ENCODE measurements around the gene SLPI. TPM values are rescaled to one million over a fixed set of nuclear protein-coding genes. Genes with fewer than 3 reads are reported as not detected.

SLPI gene
- total RNA-seq, 1 donor from 2014 or later, result not detected

GRCh38 chr20:45282700-45283550 lies 28.6 kb upstream of the SLPI start:
- H3K27me3 Mint-ChIP-seq (ENCODE audit: insufficient read depth, low read depth), result peaks cover 10% of the 10 kb centered on the region
- H4K20me1 ChIP-seq (ENCODE audit: low read depth), result no peaks in the 10 kb centered on the region

DNA sequence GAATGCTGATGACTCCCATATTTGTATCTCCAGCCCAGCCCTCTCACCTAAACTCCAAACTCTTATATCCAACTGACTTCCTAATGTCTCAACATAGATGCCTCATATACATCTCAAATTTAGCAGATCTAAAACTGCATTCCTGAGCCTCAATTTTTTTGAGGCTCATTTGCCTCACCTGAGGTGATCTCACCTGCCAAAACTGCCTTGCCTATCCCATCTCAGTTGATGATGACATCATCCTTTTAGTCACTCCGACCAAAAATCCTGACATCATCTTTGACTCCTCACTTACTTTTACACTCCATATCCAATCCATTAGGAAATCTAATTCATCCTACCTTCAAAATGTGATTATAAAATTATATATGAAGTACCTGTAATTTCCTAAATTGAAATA lies 25.6 kb upstream of the SLPI start:
- TF ChIP-seq EZH2 (IDR thresholded peaks at IDR 0.05), result no peak
- no peak for TF ChIP-seq EZH2phosphoT487 (IDR thresholded peaks at IDR 0.05)
- TF ChIP-seq, protein P1, sequence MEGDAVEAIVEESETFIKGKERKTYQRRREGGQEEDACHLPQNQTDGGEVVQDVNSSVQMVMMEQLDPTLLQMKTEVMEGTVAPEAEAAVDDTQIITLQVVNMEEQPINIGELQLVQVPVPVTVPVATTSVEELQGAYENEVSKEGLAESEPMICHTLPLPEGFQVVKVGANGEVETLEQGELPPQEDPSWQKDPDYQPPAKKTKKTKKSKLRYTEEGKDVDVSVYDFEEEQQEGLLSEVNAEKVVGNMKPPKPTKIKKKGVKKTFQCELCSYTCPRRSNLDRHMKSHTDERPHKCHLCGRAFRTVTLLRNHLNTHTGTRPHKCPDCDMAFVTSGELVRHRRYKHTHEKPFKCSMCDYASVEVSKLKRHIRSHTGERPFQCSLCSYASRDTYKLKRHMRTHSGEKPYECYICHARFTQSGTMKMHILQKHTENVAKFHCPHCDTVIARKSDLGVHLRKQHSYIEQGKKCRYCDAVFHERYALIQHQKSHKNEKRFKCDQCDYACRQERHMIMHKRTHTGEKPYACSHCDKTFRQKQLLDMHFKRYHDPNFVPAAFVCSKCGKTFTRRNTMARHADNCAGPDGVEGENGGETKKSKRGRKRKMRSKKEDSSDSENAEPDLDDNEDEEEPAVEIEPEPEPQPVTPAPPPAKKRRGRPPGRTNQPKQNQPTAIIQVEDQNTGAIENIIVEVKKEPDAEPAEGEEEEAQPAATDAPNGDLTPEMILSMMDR (IDR thresholded peaks at IDR 0.05), result no peak
- no peaks in the 10 kb centered on the region for H3K9me3 Mint-ChIP-seq
- Histone ChIP-seq H3K27me3 (no peaks in the 10 kb centered on the region), H3K79me2 (ENCODE audit: low read depth) (no peaks in the 10 kb centered on the region), H3K4me1 (no peaks in the 10 kb centered on the region), H3K4me2 (no peak overlapping the region), H3K4me3 (no peak overlapping the region), H3F3A (ENCODE audit: low read depth) (no peaks in the 10 kb centered on the region), H3K36me3 (no peaks in the 10 kb centered on the region), H3K9ac (no peak overlapping the region), H2AFZ (replicated peaks) (no peak overlapping the region), H3K9me3 (ENCODE audit: low read depth) (no peaks in the 10 kb centered on the region), H4K20me1 (ENCODE audit: low read depth) (no peaks in the 10 kb centered on the region), H3K27ac (no peak overlapping the region)
- no peak overlapping the region for H3K27ac Mint-ChIP-seq
- DNase-seq (ENCODE audit: low spot score), result no peak
- H3K27me3 Mint-ChIP-seq (ENCODE audit: insufficient read depth, low read depth), result peaks cover 6% of the 10 kb centered on the region
- H3K36me3 Mint-ChIP-seq, result no peaks in the 10 kb centered on the region
- H3K4me3 Mint-ChIP-seq, result no peak overlapping the region
- H3K4me1 Mint-ChIP-seq, result peaks cover 2% of the 10 kb centered on the region

More at GRCh38 chr20:45282700-45283550, 28.6 kb upstream of the SLPI start:
- no peak overlapping the region for H3K27ac ChIP-seq
- no peak for TF ChIP-seq EZH2 (IDR thresholded peaks at IDR 0.05)
- TF ChIP-seq, protein P1 (IDR thresholded peaks at IDR 0.05), result no peak
- TF ChIP-seq EZH2phosphoT487 (IDR thresholded peaks at IDR 0.05), result no peak
- H3F3A ChIP-seq (ENCODE audit: low read depth), result no peaks in the 10 kb centered on the region
- no peak overlapping the region for H2AFZ ChIP-seq (replicated peaks)
- no peaks in the 10 kb centered on the region for H3K9me3 Mint-ChIP-seq
- no peak overlapping the region for H3K4me3 Mint-ChIP-seq
- H3K79me2 ChIP-seq (ENCODE audit: low read depth), result no peaks in the 10 kb centered on the region
- H3K9me3 ChIP-seq (ENCODE audit: low read depth), result no peaks in the 10 kb centered on the region
- H3K9ac ChIP-seq, result no peak overlapping the region
- peak overlapping the region; percentile 10 for H3K27ac Mint-ChIP-seq
- no peaks in the 10 kb centered on the region for H3K36me3 Mint-ChIP-seq
- H3K36me3 ChIP-seq, result no peaks in the 10 kb centered on the region
- no peak overlapping the region for H3K4me2 ChIP-seq
- H3K4me3 ChIP-seq, result no peak overlapping the region
- H3K4me1 Mint-ChIP-seq, result peaks cover 2% of the 10 kb centered on the region
- no peaks in the 10 kb centered on the region for H3K27me3 ChIP-seq
- H3K4me1 ChIP-seq, result no peaks in the 10 kb centered on the region
- DNase-seq (ENCODE audit: low spot score), result no peak

DNA sequence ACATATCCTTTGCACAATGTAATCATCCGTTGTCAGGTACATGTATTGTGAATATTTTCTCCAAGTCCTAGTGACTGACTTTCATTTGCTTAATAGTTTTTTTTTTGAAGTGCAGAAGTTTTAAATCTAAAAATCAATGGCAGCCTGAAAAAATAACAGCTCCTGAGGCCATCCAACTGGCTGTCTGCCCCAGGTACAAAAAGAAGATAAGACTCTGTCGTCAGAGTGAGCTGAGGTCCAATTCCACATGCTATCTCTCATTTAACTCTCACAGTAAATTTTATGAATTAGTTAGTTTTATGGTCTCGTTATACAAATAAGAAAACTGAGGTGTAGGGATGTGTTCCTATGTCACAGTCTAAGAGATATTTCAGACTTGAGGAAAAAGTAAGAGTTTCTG lies 21.0 kb upstream of the SLPI start:
- Histone ChIP-seq H3K27ac (no peak overlapping the region), H3K27me3 (no peaks in the 10 kb centered on the region), H3K4me3 (no peak overlapping the region), H3K4me1 (no peaks in the 10 kb centered on the region), H3K4me2 (no peak overlapping the region), H4K20me1 (ENCODE audit: low read depth) (no peaks in the 10 kb centered on the region), H3K79me2 (ENCODE audit: low read depth) (no peaks in the 10 kb centered on the region), H3K9me3 (ENCODE audit: low read depth) (no peaks in the 10 kb centered on the region), H3K36me3 (no peaks in the 10 kb centered on the region), H2AFZ (replicated peaks) (no peak overlapping the region), H3K9ac (no peak overlapping the region), H3F3A (ENCODE audit: low read depth) (no peaks in the 10 kb centered on the region)
- no peaks in the 10 kb centered on the region for H3K36me3 Mint-ChIP-seq
- TF ChIP-seq, protein P1 (IDR thresholded peaks at IDR 0.05), result no peak
- TF ChIP-seq EZH2 (IDR thresholded peaks at IDR 0.05) (no peak), EZH2phosphoT487 (IDR thresholded peaks at IDR 0.05) (no peak)
- no peaks in the 10 kb centered on the region for H3K4me1 Mint-ChIP-seq
- no peak overlapping the region for H3K27ac Mint-ChIP-seq
- H3K4me3 Mint-ChIP-seq, result no peak overlapping the region
- DNase-seq (ENCODE audit: low spot score), result no peak
- H3K27me3 Mint-ChIP-seq (ENCODE audit: insufficient read depth, low read depth), result no peaks in the 10 kb centered on the region
- no peaks in the 10 kb centered on the region for H3K9me3 Mint-ChIP-seq

Measured in neural progenitor cell (in vitro differentiated cells).